HUES48 (cell line): Measurements from ENCODE around the gene C11orf21.

ENCODE experiments used
- H3K27ac ChIP-seq: one replicate; pipeline ENCODE4 v1.7.0; 2013; ENCODE audit warnings: low read depth, low read length, inconsistent platforms
- H3K27me3 ChIP-seq: 2 replicates; pipeline ENCODE4 v1.6.1; 2013; ENCODE audit warnings: mild to moderate bottlenecking, low read length; ENCODE audit not compliant: control insufficient read depth, insufficient read depth
- H3K36me3 ChIP-seq: 2 replicates; pipeline ENCODE4 v1.6.1; 2013; ENCODE audit warnings: low read length; ENCODE audit not compliant: control insufficient read depth, insufficient read depth
- H3K4me1 ChIP-seq: 2 replicates; pipeline ENCODE4 v1.6.1; 2013; ENCODE audit warnings: mild to moderate bottlenecking, low read length; ENCODE audit not compliant: control insufficient read depth, insufficient read depth
- H3K4me3 ChIP-seq: 2 replicates; pipeline ENCODE4 v1.5.1; 2013; ENCODE audit warnings: mild to moderate bottlenecking, low read depth, low read length
- H3K9ac ChIP-seq: 2 replicates; pipeline ENCODE4 v1.6.1; 2013; ENCODE audit warnings: mild to moderate bottlenecking, low read depth, low read length, moderate library complexity
- H3K9me3 ChIP-seq: 2 replicates; pipeline ENCODE4 v1.6.1; 2013; ENCODE audit warnings: low read length; ENCODE audit not compliant: control insufficient read depth, insufficient read depth

C11orf21 gene

GRCh38 chr11:2306452-2306823, 4.7 kb upstream of the C11orf21 start:
- Histone ChIP-seq H3K27me3 (no peaks in the 10 kb centered on the region), H3K9me3 (no peaks in the 10 kb centered on the region), H3K36me3 (no peaks in the 10 kb centered on the region), H3K4me3 (no peak overlapping the region), H3K9ac (no peak overlapping the region), H3K4me1 (no peaks in the 10 kb centered on the region), H3K27ac (no peak overlapping the region)

- no peak overlapping the region for H3K27ac ChIP-seq
- H3K4me3 ChIP-seq, result no peak overlapping the region
- no peaks in the 10 kb centered on the region for H3K27me3 ChIP-seq
- H3K36me3 ChIP-seq, result no peaks in the 10 kb centered on the region
- H3K9me3 ChIP-seq, result no peaks in the 10 kb centered on the region
- no peaks in the 10 kb centered on the region for H3K4me1 ChIP-seq
- no peak overlapping the region for H3K9ac ChIP-seq
Observed at GRCh38 chr11:2305788-2306451, 4.2 kb upstream of the C11orf21 start.

DNA sequence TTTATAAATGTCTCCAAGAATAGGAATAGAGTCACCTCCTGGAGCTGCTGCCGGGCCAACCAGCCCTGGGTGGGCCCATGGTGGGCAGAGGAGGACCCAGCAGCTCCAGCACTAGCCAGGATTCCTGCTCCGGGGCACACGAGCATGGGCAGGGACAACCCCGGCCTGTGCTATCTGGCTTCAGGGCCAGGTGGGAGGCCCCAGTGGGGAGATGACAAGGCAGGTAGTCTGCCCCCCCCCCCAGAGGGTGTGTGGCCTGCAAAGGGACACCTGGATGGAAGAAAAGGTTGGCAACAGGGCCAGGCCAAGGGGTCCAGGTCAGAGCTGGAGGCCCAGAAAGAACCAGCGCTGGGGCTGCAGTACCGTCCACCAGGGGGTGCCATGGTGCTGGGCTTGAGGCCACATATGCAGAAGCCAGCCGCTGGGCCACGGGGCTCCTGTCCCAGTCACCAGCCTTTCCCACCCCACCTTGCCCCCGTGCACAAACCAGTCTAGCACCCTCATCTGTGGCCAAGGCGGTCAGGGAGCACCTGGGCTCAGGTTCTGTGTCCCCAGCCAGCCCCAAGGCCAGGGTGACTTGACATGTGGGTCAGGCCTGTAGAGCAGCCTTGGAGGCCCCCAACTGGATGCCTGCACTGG, 3.5 kb upstream of the C11orf21 start:
- Histone ChIP-seq H3K4me1 (no peaks in the 10 kb centered on the region), H3K9me3 (no peaks in the 10 kb centered on the region), H3K4me3 (no peak overlapping the region), H3K27ac (no peak overlapping the region), H3K27me3 (no peaks in the 10 kb centered on the region), H3K36me3 (no peaks in the 10 kb centered on the region), H3K9ac (no peak overlapping the region)

- no peaks in the 10 kb centered on the region for H3K27me3 ChIP-seq
- H3K36me3 ChIP-seq, result no peaks in the 10 kb centered on the region
- H3K9me3 ChIP-seq, result no peaks in the 10 kb centered on the region
- H3K4me3 ChIP-seq, result no peak overlapping the region
- no peak overlapping the region for H3K9ac ChIP-seq
- H3K4me1 ChIP-seq, result no peaks in the 10 kb centered on the region
- no peak overlapping the region for H3K27ac ChIP-seq
Observed at GRCh38 chr11:2304506-2305139, 2.9 kb upstream of the C11orf21 start.

- Histone ChIP-seq H3K27me3 (no peaks in the 10 kb centered on the region), H3K4me3 (no peak overlapping the region), H3K9ac (no peak overlapping the region), H3K9me3 (no peaks in the 10 kb centered on the region), H3K36me3 (no peaks in the 10 kb centered on the region), H3K27ac (no peak overlapping the region), H3K4me1 (no peaks in the 10 kb centered on the region)
Observed at GRCh38 chr11:2303627-2304505, 2.1 kb upstream of the C11orf21 start.

GRCh38 chr11:2302896-2303626, 1.3 kb upstream of the C11orf21 start:
- H3K9me3 ChIP-seq, result no peaks in the 10 kb centered on the region
- H3K27ac ChIP-seq, result no peak overlapping the region
- no peaks in the 10 kb centered on the region for H3K27me3 ChIP-seq
- H3K4me1 ChIP-seq, result no peaks in the 10 kb centered on the region
- H3K4me3 ChIP-seq, result no peak overlapping the region
- no peaks in the 10 kb centered on the region for H3K36me3 ChIP-seq
- H3K9ac ChIP-seq, result no peak overlapping the region

DNA sequence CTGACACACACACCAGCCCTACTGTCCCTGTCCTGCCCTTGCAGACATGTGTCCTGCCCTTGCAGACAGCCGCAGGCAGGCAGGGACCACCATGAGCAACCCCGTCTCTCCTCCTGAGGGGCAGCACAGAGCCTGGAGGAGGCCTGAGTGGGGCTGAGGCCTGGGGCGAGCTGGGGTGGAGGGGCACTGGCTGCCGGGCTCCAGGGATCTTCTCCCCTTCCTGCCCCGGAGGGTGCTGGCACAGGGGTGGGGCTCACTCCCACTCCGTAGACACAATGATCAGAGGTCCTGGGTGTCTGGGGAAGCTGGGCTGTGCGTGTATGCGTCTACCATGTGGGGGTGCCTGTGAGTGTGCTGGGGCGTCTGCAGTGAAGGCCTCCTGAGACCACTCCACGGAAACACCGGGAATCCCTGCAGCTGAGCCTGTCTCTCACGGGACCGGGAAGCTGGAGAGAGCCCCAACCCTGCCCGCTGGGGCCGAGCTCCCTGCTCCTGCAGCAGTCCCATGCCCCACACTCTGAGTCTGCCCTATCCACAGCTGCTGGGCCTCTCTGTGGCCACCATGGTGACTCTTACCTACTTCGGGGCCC, 683 bp upstream of the C11orf21 start:
- H3K9me3 ChIP-seq, result no peaks in the 10 kb centered on the region
- H3K27ac ChIP-seq, result no peak overlapping the region
- H3K4me3 ChIP-seq, result no peak overlapping the region
- no peak overlapping the region for H3K9ac ChIP-seq
- H3K36me3 ChIP-seq, result no peaks in the 10 kb centered on the region
- no peaks in the 10 kb centered on the region for H3K27me3 ChIP-seq
- H3K4me1 ChIP-seq, result no peaks in the 10 kb centered on the region

- H3K27ac ChIP-seq, result no peak overlapping the region
- H3K4me3 ChIP-seq, result no peak overlapping the region
- no peak overlapping the region for H3K9ac ChIP-seq
- no peaks in the 10 kb centered on the region for H3K4me1 ChIP-seq
- no peaks in the 10 kb centered on the region for H3K9me3 ChIP-seq
- H3K27me3 ChIP-seq, result no peaks in the 10 kb centered on the region
- no peaks in the 10 kb centered on the region for H3K36me3 ChIP-seq
Observed at GRCh38 chr11:2300936-2301630, 635 bp downstream of the C11orf21 start.

DNA sequence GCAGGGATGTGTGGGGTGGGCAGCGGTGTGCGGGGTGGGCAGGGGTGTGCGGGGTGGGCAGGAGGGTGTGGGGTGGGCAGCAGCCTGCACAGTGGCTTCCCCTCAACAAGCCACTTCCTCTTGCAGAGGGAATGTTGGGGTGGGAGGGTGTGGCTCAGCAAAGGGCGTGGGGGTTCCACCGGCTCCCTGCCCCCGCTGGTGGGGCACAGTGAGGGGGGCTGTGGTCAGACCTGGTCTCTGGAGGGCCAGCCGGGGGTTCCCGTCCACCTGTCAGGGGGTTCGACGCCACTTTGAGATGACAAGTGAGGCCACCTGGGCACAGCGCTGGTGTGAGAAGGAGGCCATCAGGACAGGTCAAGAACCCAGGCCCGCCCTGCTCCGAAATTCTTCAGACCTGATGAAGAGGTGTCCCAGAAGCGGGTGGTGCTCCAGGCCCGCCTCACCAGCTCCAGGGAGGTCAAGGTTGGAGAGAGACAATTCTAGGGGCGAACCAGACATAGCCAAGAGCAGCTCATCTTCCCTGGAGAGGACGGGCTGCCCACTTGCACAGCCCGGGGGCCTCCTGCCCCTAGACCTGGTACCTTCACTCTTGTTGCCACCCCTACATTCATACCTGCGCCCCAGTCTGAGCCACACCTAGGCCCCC, 1.3 kb downstream of the C11orf21 start:
- Histone ChIP-seq H3K4me1 (no peaks in the 10 kb centered on the region), H3K4me3 (no peak overlapping the region)

More for the DNA sequence above, 1.3 kb downstream of the C11orf21 start:
- no peak overlapping the region for H3K27ac ChIP-seq
- no peaks in the 10 kb centered on the region for H3K9me3 ChIP-seq
- H3K36me3 ChIP-seq, result no peaks in the 10 kb centered on the region
- H3K9ac ChIP-seq, result no peak overlapping the region
- no peaks in the 10 kb centered on the region for H3K27me3 ChIP-seq
